SH-SY5Y (cell line): ENCODE measurements around the gene EIF4A3.

ENCODE experiments used
- GATA2 ChIP-seq: IDR thresholded peaks from 2 replicates; pipeline ENCODE4 v1.6.1; 2011; ENCODE audit warnings: mild to moderate bottlenecking, low read depth, low read length
- GATA3 ChIP-seq: IDR thresholded peaks from 2 replicates; pipeline ENCODE4 v1.6.1; 2011; ENCODE audit warnings: low read depth, mild to moderate bottlenecking, low read length, moderate library complexity

GRCh38 chr17:80141463-80142165 is 5.3 kb downstream of the EIF4A3 start:
- TF ChIP-seq GATA2 (no peak), GATA3 (no peak)
